ELR (cell line): ENCODE measurements around the gene ERVV-1.
"Not testable (repeated sequence)": the region's sequence is repeated elsewhere in the genome, so short reads cannot be mapped to it uniquely, and the experiment has no call there.

Experiments used
- DNase-seq: peaks from one replicate; pipeline ENCODE4 v3.0.0-alpha.2; 2015; ENCODE audit warnings: low read depth

ERVV-1 gene

GRCh38 chr19:53013621-53014020, at the start of gene ERVV-1:
Gene ERVV-1 (plus strand): TSS chr19:53013921. CDS start chr19:53014091, 170 bp downstream.
- DNase-seq: no peak

- no peak for DNase-seq
Measured at GRCh38 chr19:52967772-52968171, 45.9 kb upstream of the ERVV-1 start.

GRCh38 chr19:52981329-52981728, 32.4 kb upstream of the ERVV-1 start:
- no peak for DNase-seq

- DNase-seq: not testable (repeated sequence)
Measured at GRCh38 chr19:52983167-52983566, 30.6 kb upstream of the ERVV-1 start.

GRCh38 chr19:52987221-52987620, 26.5 kb upstream of the ERVV-1 start:
- DNase-seq: no peak

- no peak for DNase-seq
Measured at GRCh38 chr19:52988506-52988905, 25.2 kb upstream of the ERVV-1 start.

- peak; percentile 82 for DNase-seq
Measured at GRCh38 chr19:52990759-52991418, 22.8 kb upstream of the ERVV-1 start.

- peak; percentile 95 for DNase-seq
Measured at GRCh38 chr19:52991484-52991883, 22.2 kb upstream of the ERVV-1 start.

GRCh38 chr19:52992109-52993004, 21.4 kb upstream of the ERVV-1 start:
- DNase-seq: peak; percentile 41

GRCh38 chr19:52993342-52994178, 20.2 kb upstream of the ERVV-1 start:
- peak; percentile 89 for DNase-seq

GRCh38 chr19:52995711-52996110, 18.0 kb upstream of the ERVV-1 start:
- DNase-seq: no peak

GRCh38 chr19:52997975-52998374, 15.7 kb upstream of the ERVV-1 start:
- no peak for DNase-seq

GRCh38 chr19:53002479-53002878, 11.2 kb upstream of the ERVV-1 start:
- DNase-seq: peak; percentile 34

- no peak for DNase-seq
Measured at GRCh38 chr19:53004242-53004641, 9.5 kb upstream of the ERVV-1 start.

GRCh38 chr19:53007200-53007599, 6.5 kb upstream of the ERVV-1 start:
- no peak for DNase-seq

GRCh38 chr19:53007606-53008005, 6.1 kb upstream of the ERVV-1 start:
- no peak for DNase-seq

GRCh38 chr19:53008061-53008778, 5.5 kb upstream of the ERVV-1 start:
- DNase-seq: no peak

- no peak for DNase-seq
Measured at GRCh38 chr19:53010494-53010893, 3.2 kb upstream of the ERVV-1 start.

- no peak for DNase-seq
Measured at GRCh38 chr19:53012006-53012405, 1.7 kb upstream of the ERVV-1 start.

- no peak for DNase-seq
Measured at GRCh38 chr19:53015159-53015558, 1.4 kb downstream of the ERVV-1 start.

- DNase-seq: no peak
Measured at GRCh38 chr19:53015730-53016129, 2.0 kb downstream of the ERVV-1 start.

GRCh38 chr19:53019684-53020083, 6.0 kb downstream of the ERVV-1 start:
- no peak for DNase-seq
